ENCODE measurements around the gene TMUB2.
A peak's percentile ranks its signal among the peaks of the same experiment; 100 is the strongest.

DNA sequence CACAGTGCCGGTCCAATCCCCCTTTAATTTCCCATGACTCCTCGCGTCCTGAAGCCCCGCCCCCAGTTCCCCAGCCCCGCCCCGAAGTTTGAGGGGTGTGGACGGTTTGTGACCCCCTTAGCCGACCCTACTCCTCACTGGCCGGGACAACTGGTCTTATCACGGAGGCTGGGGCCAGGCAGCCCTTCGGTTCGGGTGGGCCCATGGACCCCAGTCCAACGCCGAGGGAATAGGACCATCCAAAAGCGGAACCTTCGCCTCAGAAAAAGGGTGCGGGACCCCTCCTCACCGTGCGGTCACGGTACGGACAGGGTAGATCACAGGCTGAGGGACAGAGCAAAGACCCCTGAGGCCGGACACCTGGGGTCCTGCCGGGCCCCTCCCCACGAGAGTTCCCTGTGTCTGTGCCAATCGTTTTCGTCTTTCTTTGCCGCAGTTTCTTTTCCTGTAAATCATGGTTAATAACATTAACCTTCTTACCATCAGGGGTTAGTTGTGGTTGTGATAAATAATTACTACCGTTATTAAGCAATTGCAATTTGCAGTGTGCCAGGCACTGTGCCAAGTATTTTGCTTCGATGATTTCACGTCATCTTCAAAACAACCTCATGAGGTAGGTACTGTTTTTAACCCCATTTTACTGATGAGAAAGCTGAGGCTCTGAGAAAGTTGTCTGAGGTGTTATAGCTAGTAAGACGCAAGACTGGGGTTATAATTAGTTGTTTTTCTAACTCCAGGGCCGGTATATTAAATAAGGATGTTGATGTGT is 543 bp downstream of the TMUB2 start:
- TF ChIP-seq, protein P1, sequence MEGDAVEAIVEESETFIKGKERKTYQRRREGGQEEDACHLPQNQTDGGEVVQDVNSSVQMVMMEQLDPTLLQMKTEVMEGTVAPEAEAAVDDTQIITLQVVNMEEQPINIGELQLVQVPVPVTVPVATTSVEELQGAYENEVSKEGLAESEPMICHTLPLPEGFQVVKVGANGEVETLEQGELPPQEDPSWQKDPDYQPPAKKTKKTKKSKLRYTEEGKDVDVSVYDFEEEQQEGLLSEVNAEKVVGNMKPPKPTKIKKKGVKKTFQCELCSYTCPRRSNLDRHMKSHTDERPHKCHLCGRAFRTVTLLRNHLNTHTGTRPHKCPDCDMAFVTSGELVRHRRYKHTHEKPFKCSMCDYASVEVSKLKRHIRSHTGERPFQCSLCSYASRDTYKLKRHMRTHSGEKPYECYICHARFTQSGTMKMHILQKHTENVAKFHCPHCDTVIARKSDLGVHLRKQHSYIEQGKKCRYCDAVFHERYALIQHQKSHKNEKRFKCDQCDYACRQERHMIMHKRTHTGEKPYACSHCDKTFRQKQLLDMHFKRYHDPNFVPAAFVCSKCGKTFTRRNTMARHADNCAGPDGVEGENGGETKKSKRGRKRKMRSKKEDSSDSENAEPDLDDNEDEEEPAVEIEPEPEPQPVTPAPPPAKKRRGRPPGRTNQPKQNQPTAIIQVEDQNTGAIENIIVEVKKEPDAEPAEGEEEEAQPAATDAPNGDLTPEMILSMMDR (IDR thresholded peaks at IDR 0.05) = no peak
- TF ChIP-seq POLR2A (IDR thresholded peaks at IDR 0.05) = peak in 1 of 4 donors; percentile 45
- no peak for TF ChIP-seq EP300 (IDR thresholded peaks at IDR 0.05)
- TF ChIP-seq POLR2AphosphoS5 (IDR thresholded peaks at IDR 0.05) = no peak

Data from upper lobe of left lung (tissue), 4 donors.